ENCODE measurements around the gene SLC17A8.

Gene SLC17A8

DNA sequence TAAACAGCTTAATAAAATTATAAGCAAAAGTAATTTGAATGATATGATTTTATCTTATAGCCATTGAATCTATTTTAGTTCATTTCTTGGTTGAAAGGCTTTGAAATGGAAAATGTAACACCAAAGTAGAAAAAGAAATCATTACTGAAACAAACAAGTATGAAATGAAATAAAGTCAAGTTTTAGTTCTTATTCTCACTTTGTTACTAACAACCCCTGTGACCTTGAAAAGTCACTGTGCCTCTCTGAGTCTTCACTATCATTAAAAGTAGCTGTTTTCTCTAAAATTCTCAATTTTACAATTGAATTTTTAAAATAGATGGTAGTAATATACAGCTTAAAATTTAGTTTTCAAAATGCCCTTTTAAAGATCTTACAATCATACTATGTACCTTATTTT lies 32.4 kb upstream of the SLC17A8 start:
- no peaks in the 10 kb centered on the region for H3K79me2 ChIP-seq (ENCODE audit: low read length)
- H3K36me3 ChIP-seq (replicated peaks; ENCODE audit: low read depth, low read length) = peaks cover 9% of the 10 kb centered on the region
- H3K27me3 ChIP-seq (ENCODE audit: low read depth, low read length) = no peaks in the 10 kb centered on the region
- H3K4me2 ChIP-seq (ENCODE audit: low read length) = 0 out of 2 replicates have a peak overlapping the region, but pooled peaks have one; percentile 2
- H3K4me3 ChIP-seq (ENCODE audit: low read length) = no peak overlapping the region
- H4K20me1 ChIP-seq (ENCODE audit: insufficient read depth, low read length) = no peaks in the 10 kb centered on the region
- no peak for TF ChIP-seq EZH2phosphoT487 (IDR thresholded peaks at IDR 0.05; ENCODE audit: low read depth)
- TF ChIP-seq, protein P1, sequence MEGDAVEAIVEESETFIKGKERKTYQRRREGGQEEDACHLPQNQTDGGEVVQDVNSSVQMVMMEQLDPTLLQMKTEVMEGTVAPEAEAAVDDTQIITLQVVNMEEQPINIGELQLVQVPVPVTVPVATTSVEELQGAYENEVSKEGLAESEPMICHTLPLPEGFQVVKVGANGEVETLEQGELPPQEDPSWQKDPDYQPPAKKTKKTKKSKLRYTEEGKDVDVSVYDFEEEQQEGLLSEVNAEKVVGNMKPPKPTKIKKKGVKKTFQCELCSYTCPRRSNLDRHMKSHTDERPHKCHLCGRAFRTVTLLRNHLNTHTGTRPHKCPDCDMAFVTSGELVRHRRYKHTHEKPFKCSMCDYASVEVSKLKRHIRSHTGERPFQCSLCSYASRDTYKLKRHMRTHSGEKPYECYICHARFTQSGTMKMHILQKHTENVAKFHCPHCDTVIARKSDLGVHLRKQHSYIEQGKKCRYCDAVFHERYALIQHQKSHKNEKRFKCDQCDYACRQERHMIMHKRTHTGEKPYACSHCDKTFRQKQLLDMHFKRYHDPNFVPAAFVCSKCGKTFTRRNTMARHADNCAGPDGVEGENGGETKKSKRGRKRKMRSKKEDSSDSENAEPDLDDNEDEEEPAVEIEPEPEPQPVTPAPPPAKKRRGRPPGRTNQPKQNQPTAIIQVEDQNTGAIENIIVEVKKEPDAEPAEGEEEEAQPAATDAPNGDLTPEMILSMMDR (IDR thresholded peaks at IDR 0.05; ENCODE audit: low read depth, low read length) = no peak
- no peak overlapping the region for H3K9ac ChIP-seq (ENCODE audit: low read length)
- peaks cover 44% of the 10 kb centered on the region for H3K4me1 ChIP-seq (ENCODE audit: low read length)
- H3K9me3 ChIP-seq (ENCODE audit: insufficient read depth, low read length) = no peaks in the 10 kb centered on the region
- no peak overlapping the region for H3K27ac ChIP-seq (ENCODE audit: low read length)
- H2AFZ ChIP-seq (ENCODE audit: low read depth, low read length) = no peak overlapping the region

DNA sequence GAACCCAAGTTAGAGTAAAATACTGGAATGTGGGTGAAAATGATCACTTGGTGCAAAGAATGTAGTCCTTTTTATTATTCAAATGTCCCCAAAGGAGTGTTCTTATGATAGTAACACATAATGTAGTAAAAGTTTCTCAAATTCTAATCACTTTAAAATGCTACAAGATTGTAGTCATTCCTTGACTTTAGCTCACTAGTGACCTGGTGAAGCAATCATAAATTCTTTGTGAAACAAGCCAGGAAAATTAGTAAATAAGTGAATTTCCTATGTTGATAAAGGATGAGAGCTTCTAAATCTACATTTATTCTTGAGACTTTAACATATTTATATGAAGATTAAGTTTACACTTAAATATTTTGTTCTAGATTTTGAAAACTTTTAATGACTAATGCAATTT lies 30.7 kb upstream of the SLC17A8 start:
- Histone ChIP-seq H3K79me2 (ENCODE audit: low read length) (no peaks in the 10 kb centered on the region), H3K9me3 (ENCODE audit: insufficient read depth, low read length) (no peaks in the 10 kb centered on the region), H3K4me2 (ENCODE audit: low read length) (no peak overlapping the region), H3K9ac (ENCODE audit: low read length) (no peak overlapping the region), H3K4me3 (ENCODE audit: low read length) (no peak overlapping the region), H3K4me1 (ENCODE audit: low read length) (peaks cover 57% of the 10 kb centered on the region), H2AFZ (ENCODE audit: low read depth, low read length) (no peak overlapping the region), H3K36me3 (replicated peaks; ENCODE audit: low read depth, low read length) (peaks cover 9% of the 10 kb centered on the region), H4K20me1 (ENCODE audit: insufficient read depth, low read length) (no peaks in the 10 kb centered on the region), H3K27ac (ENCODE audit: low read length) (no peak overlapping the region), H3K27me3 (ENCODE audit: low read depth, low read length) (no peaks in the 10 kb centered on the region)
- no peak for TF ChIP-seq EZH2phosphoT487 (IDR thresholded peaks at IDR 0.05; ENCODE audit: low read depth)
- TF ChIP-seq, protein P1 (IDR thresholded peaks at IDR 0.05; ENCODE audit: low read depth, low read length) = no peak

DNA sequence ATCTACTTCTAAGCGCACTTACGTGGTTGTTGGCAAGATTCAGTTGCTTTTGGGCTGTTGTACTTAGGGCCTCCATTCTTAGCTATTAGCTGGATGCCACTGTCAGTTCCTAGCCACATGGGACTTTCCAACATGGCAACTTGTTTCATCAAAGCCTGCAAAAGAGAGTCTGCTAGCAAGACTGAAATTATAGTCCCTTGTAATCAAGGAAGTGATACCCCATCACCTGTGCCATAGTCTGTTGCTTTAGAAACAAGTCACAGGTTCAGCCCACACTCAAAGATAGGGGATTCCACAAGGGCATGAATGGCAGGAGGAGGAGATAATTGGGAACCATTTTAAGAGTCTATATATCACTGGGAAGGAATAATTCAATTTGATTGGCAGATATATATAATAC lies 27.1 kb upstream of the SLC17A8 start:
- Histone ChIP-seq H3K9me3 (ENCODE audit: insufficient read depth, low read length) (no peaks in the 10 kb centered on the region), H3K4me3 (ENCODE audit: low read length) (peak overlapping the region; percentile 39), H3K27ac (ENCODE audit: low read length) (peak overlapping the region; percentile 95), H3K4me1 (ENCODE audit: low read length) (peaks cover 50% of the 10 kb centered on the region), H3K4me2 (ENCODE audit: low read length) (peak overlapping the region; percentile 75), H3K79me2 (ENCODE audit: low read length) (no peaks in the 10 kb centered on the region), H3K36me3 (replicated peaks; ENCODE audit: low read depth, low read length) (peaks cover 9% of the 10 kb centered on the region), H2AFZ (ENCODE audit: low read depth, low read length) (peak overlapping the region; percentile 47), H3K27me3 (ENCODE audit: low read depth, low read length) (no peaks in the 10 kb centered on the region), H4K20me1 (ENCODE audit: insufficient read depth, low read length) (no peaks in the 10 kb centered on the region), H3K9ac (ENCODE audit: low read length) (peak overlapping the region; percentile 60)
- TF ChIP-seq EZH2phosphoT487 (IDR thresholded peaks at IDR 0.05; ENCODE audit: low read depth) = no peak
- TF ChIP-seq, protein P1 (IDR thresholded peaks at IDR 0.05; ENCODE audit: low read depth, low read length) = no peak

DNA sequence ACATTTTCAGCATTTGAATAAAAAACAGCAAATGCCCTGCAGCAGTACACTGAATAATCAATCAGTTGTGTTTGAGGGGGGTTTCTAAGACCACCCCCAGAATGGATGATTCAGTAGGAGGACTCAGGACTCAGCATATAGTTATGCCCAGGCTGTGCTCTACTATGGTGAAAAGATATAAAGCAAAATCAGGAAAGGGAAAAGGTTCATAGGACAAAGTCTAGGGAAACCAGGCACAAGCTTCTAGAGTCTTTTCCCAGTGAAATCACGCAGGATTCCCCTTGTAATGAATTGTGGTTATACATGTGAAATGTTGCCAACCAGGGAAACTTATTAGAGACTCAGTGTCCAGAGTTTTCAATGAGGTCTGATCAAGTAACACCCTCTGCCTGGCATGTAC lies 25.0 kb upstream of the SLC17A8 start:
- Histone ChIP-seq H3K4me3 (ENCODE audit: low read length) (no peak overlapping the region), H2AFZ (ENCODE audit: low read depth, low read length) (no peak overlapping the region), H3K9me3 (ENCODE audit: insufficient read depth, low read length) (no peaks in the 10 kb centered on the region), H3K9ac (ENCODE audit: low read length) (no peak overlapping the region), H3K79me2 (ENCODE audit: low read length) (no peaks in the 10 kb centered on the region), H3K36me3 (replicated peaks; ENCODE audit: low read depth, low read length) (peaks cover 13% of the 10 kb centered on the region), H4K20me1 (ENCODE audit: insufficient read depth, low read length) (no peaks in the 10 kb centered on the region), H3K27me3 (ENCODE audit: low read depth, low read length) (no peaks in the 10 kb centered on the region), H3K4me1 (ENCODE audit: low read length) (peaks cover 47% of the 10 kb centered on the region), H3K27ac (ENCODE audit: low read length) (no peak overlapping the region), H3K4me2 (ENCODE audit: low read length) (no peak overlapping the region)
- TF ChIP-seq, protein P1 (IDR thresholded peaks at IDR 0.05; ENCODE audit: low read depth, low read length) = no peak
- no peak for TF ChIP-seq EZH2phosphoT487 (IDR thresholded peaks at IDR 0.05; ENCODE audit: low read depth)

Measured in OCI-LY3 (cell line).